Osteoblast (primary cell): ENCODE results near the gene IGFBP2. TPM values are rescaled to one million over a fixed set of nuclear protein-coding genes. Genes with fewer than 3 reads are reported as not detected.

ENCODE experiments used
- DNase-seq: peaks from one replicate; pipeline ENCODE4 v3.0.0; 2011; ENCODE audit warnings: low spot score, mixed read lengths; ENCODE audit not compliant: insufficient read length; ENCODE audit errors: missing footprints
- H2AFZ ChIP-seq: 2 replicates; pipeline ENCODE4 v1.6.0; 2011; ENCODE audit warnings: mild to moderate bottlenecking, low read length
- H3K27ac ChIP-seq: 2 replicates; pipeline ENCODE4 v1.5.1; 2011; ENCODE audit warnings: mild to moderate bottlenecking, low read depth, low read length, moderate library complexity
- H3K27me3 ChIP-seq: 2 replicates; pipeline ENCODE4 v1.6.0; 2012; ENCODE audit warnings: mild to moderate bottlenecking, control low read depth, inconsistent platforms, low read length, moderate library complexity; ENCODE audit not compliant: insufficient read depth
- H3K36me3 ChIP-seq: 2 replicates; pipeline ENCODE4 v1.5.1; 2011; ENCODE audit warnings: mild to moderate bottlenecking, low read length, control low read depth, moderate library complexity; ENCODE audit not compliant: insufficient read depth
- H3K4me1 ChIP-seq: 2 replicates; pipeline ENCODE4 v1.5.1; 2011; ENCODE audit warnings: mild to moderate bottlenecking, low read length, control low read depth, moderate library complexity; ENCODE audit not compliant: insufficient read depth
- H3K4me2 ChIP-seq: 2 replicates; pipeline ENCODE4 v1.6.0; 2011; ENCODE audit warnings: mild to moderate bottlenecking, low read length; ENCODE audit not compliant: insufficient read depth
- H3K4me3 ChIP-seq: fragments of 200-600 bp; sonication (generic); 3 replicates; pipeline ENCODE4 v1.5.1; 2012; ENCODE audit warnings: mild to moderate bottlenecking, low read length, inconsistent platforms; ENCODE audit not compliant: insufficient read depth
- H3K79me2 ChIP-seq: 2 replicates; pipeline ENCODE4 v1.6.0; 2012; ENCODE audit warnings: mild to moderate bottlenecking, low read length, control low read depth, inconsistent platforms; ENCODE audit not compliant: insufficient read depth
- H3K9me3 ChIP-seq: 2 replicates; pipeline ENCODE4 v1.5.1; 2011; ENCODE audit warnings: low read depth, low read length, control low read depth
- H4K20me1 ChIP-seq: 2 replicates; pipeline ENCODE4 v1.6.0; 2012; ENCODE audit warnings: mild to moderate bottlenecking, low read length, control low read depth; ENCODE audit not compliant: insufficient read depth
- total RNA-seq: library from RNA; depleted of rRNA; stranded (reverse); fragments of >200 nt; gene quantifications from 2 replicates; pipeline ENCODE4 v1.2.3, GENCODE V29; 2012
- TF ChIP-seq, protein P1 (sequence below): IDR thresholded peaks from 2 replicates; pipeline ENCODE4 v1.5.1; 2011; ENCODE audit warnings: mild to moderate bottlenecking, low read depth, low read length, moderate library complexity; ENCODE audit errors: extremely low read depth

IGFBP2 gene
- total RNA-seq, 1 donor = 11.2 TPM

DNA sequence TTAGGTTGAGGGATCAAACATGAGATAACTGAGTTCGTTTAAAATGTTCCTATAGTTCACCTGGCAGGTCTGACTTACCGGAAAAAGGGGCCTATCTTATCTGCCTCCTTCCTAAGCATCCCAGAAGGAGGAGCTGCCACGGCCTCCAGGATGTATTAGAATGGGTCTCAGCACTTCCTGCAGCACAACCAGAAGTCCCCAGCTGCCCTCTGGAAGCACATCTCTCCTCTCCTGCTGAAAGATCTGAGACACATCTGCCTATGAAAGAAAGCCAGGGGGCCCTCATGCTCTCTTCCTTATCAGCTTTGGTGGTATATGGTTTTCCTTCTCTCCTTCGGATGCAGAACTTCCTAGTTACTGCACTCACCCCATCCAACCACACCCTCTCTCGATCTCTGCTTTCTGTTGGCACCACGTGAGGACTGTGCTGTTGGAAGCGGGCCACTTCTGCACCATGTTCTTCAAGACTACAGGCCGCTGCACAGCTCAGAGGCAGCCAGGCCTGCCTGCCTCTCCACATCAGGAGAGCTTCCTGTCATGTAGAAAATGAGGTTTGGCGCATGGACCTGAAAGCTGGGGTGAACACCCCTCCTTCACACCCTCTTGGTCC lies 55.6 kb downstream of the IGFBP2 start:
- Histone ChIP-seq H2AFZ (no peak overlapping the region), H3K9me3 (no peaks in the 10 kb centered on the region), H3K4me3 (no peak overlapping the region), H3K27ac (no peak overlapping the region), H3K79me2 (no peaks in the 10 kb centered on the region), H4K20me1 (no peaks in the 10 kb centered on the region), H3K4me1 (peaks cover 26% of the 10 kb centered on the region), H3K4me2 (no peak overlapping the region), H3K36me3 (no peaks in the 10 kb centered on the region), H3K27me3 (peaks cover 48% of the 10 kb centered on the region)
- TF ChIP-seq, protein P1, sequence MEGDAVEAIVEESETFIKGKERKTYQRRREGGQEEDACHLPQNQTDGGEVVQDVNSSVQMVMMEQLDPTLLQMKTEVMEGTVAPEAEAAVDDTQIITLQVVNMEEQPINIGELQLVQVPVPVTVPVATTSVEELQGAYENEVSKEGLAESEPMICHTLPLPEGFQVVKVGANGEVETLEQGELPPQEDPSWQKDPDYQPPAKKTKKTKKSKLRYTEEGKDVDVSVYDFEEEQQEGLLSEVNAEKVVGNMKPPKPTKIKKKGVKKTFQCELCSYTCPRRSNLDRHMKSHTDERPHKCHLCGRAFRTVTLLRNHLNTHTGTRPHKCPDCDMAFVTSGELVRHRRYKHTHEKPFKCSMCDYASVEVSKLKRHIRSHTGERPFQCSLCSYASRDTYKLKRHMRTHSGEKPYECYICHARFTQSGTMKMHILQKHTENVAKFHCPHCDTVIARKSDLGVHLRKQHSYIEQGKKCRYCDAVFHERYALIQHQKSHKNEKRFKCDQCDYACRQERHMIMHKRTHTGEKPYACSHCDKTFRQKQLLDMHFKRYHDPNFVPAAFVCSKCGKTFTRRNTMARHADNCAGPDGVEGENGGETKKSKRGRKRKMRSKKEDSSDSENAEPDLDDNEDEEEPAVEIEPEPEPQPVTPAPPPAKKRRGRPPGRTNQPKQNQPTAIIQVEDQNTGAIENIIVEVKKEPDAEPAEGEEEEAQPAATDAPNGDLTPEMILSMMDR = no peak
- no peak for DNase-seq

DNA sequence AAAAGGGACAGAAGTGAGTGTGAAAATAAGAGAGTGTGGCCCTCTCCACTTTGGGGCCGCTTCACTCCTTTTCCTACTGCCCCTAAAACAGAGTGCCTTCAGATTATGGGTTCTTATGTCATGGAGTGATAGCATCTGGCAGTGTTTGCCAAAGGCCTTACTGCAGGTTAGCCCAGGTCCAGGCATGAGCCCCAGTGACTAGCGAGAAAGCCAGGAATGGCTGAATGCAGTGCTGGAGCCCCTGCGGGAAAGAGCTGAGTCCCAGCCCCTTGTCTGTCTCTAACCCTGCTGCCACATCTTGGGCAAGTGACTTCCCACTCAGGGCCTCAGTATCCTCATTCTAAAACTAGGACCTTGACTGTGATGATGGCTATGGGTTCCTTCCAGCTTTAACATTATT lies 56.2 kb downstream of the IGFBP2 start:
- Histone ChIP-seq H3K4me3 (no peak overlapping the region), H3K4me2 (no peak overlapping the region), H3K4me1 (peaks cover 30% of the 10 kb centered on the region), H3K27ac (no peak overlapping the region), H3K79me2 (no peaks in the 10 kb centered on the region), H3K9me3 (no peaks in the 10 kb centered on the region), H3K36me3 (no peaks in the 10 kb centered on the region), H2AFZ (no peak overlapping the region), H3K27me3 (peaks cover 53% of the 10 kb centered on the region), H4K20me1 (no peaks in the 10 kb centered on the region)
- no peak for DNase-seq
- TF ChIP-seq, protein P1 = no peak

DNA sequence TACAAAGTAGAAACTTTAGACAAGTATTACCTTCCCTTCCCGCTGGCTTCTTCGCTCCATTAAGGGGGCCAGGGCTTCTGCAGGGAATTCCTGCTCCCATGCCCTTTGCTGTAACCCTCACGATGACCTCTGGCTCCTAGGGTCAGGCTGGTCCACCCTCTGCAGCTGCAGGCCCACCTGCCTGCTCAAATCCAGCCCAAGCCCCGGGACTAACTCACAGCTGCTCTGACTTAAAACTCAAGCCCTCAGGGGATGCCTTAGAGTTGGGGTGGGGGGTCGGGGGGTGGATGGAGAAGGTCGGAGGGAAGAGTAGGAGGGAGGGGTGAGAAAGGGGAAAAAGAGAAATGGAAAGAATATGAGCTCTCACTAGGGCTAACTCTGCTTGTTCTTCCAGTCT lies 57.2 kb downstream of the IGFBP2 start:
- Histone ChIP-seq H3K4me2 (no peak overlapping the region), H3K27ac (no peak overlapping the region), H3K36me3 (no peaks in the 10 kb centered on the region), H3K4me3 (no peak overlapping the region), H3K4me1 (peaks cover 40% of the 10 kb centered on the region), H2AFZ (no peak overlapping the region), H3K9me3 (no peaks in the 10 kb centered on the region), H3K27me3 (peaks cover 63% of the 10 kb centered on the region), H4K20me1 (no peaks in the 10 kb centered on the region), H3K79me2 (no peaks in the 10 kb centered on the region)
- no peak for DNase-seq
- TF ChIP-seq, protein P1 = no peak

DNA sequence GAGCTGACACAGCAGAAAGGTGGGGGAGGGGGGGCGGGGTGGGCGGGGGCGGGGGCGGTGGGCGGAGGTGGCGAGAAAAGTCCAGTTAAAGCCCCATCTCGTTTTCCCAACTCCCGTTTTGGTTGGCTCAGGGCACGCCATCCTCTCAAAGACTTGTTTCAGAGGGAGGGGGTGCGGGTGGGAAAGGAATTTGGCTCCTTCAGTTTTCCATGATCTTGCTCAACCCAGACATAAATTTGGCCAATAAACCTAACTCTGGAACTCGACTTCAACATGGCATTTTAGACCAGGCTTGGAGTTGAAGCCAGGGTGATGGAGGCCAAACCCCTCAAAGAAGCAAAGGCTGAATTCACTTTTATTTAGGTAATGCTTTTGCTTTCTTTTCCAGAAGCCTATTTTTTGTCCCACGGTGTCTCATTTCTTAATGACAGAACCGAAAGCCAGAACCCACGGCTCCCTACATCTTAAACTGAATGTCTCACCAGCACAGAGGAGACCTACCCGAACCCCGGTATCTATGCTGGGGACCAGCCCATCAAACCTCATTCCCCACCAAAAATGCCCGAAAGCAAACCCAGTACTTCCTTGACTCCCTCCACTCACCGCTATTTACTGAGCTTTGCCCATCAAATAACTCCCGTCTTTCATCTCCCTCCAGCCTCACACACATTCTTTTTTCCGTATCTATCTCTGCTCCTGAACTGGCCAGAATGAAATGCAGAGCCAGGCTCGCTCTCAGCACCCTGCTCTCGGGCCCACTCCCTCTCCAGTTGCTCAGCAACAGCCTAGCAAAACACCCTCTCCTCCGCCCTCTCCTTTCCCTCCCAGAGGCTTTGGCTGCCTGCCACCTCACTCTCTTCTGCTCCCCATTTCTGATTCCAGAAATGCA lies 57.9 kb downstream of the IGFBP2 start:
- Histone ChIP-seq H3K36me3 (no peaks in the 10 kb centered on the region), H3K27ac (peak overlapping the region; percentile 42), H4K20me1 (peaks cover under 1% of the 10 kb centered on the region), H2AFZ (peak overlapping the region; percentile 68), H3K9me3 (no peaks in the 10 kb centered on the region), H3K4me3 (peak overlapping the region; percentile 70), H3K4me2 (peak overlapping the region; percentile 96), H3K79me2 (no peaks in the 10 kb centered on the region), H3K27me3 (peaks cover 64% of the 10 kb centered on the region), H3K4me1 (peaks cover 41% of the 10 kb centered on the region)
- DNase-seq = peak; percentile 97
- TF ChIP-seq, protein P1 = no peak
